NOMO-1 (cell line): ENCODE results near the gene SULF2.

Source experiments
- DNase-seq, 2 experiments: peaks; one replicate each; lab custom pipeline; 2025; ENCODE audit not compliant: unreplicated experiment in 2 of 2; lab: John Stamatoyannopoulos, UW

Gene SULF2

GRCh38 chr20:47741669-47742608 is 43.3 kb downstream of the SULF2 start:
- no peak for DNase-seq

GRCh38 chr20:47740862-47741184 is 44.5 kb downstream of the SULF2 start:
- peak; percentile 68 to 77 for DNase-seq

GRCh38 chr20:47740121-47740861 is 45.0 kb downstream of the SULF2 start:
- no peak for DNase-seq

GRCh38 chr20:47737923-47738322 is 47.4 kb downstream of the SULF2 start:
- DNase-seq: no peak

GRCh38 chr20:47736570-47737152 is 48.6 kb downstream of the SULF2 start:
- no peak for DNase-seq

GRCh38 chr20:47735412-47736400 is 49.6 kb downstream of the SULF2 start:
- peak; percentile 90 to 91 for DNase-seq

GRCh38 chr20:47734870-47735269 is 50.4 kb downstream of the SULF2 start:
- no peak for DNase-seq

- DNase-seq: no peak
Measured at GRCh38 chr20:47733892-47734291, 51.4 kb downstream of the SULF2 start.

GRCh38 chr20:47730744-47731143 is 54.5 kb downstream of the SULF2 start:
- no peak for DNase-seq

- DNase-seq: no peak
Measured at GRCh38 chr20:47729472-47729871, 55.8 kb downstream of the SULF2 start.

GRCh38 chr20:47727909-47728361 is 57.3 kb downstream of the SULF2 start:
- DNase-seq: no peak

- peak; percentile 100 for DNase-seq
Measured at GRCh38 chr20:47727170-47727880, 58.0 kb downstream of the SULF2 start.

- DNase-seq: no peak
Measured at GRCh38 chr20:47726632-47727031, 58.6 kb downstream of the SULF2 start.

GRCh38 chr20:47725248-47725973 is 59.9 kb downstream of the SULF2 start:
- DNase-seq: peak; percentile 77 to 87

GRCh38 chr20:47724910-47725247 is 60.4 kb downstream of the SULF2 start:
- no peak for DNase-seq

GRCh38 chr20:47724396-47724795 is 60.9 kb downstream of the SULF2 start:
- no peak for DNase-seq

- no peak for DNase-seq
Measured at GRCh38 chr20:47723322-47723721, 62.0 kb downstream of the SULF2 start.

- peak in 1 of 2 experiments; percentile 4 for DNase-seq
Measured at GRCh38 chr20:47720636-47721427, 64.4 kb downstream of the SULF2 start.
